ENCODE results near the gene SFT2D1.

Gene SFT2D1

DNA sequence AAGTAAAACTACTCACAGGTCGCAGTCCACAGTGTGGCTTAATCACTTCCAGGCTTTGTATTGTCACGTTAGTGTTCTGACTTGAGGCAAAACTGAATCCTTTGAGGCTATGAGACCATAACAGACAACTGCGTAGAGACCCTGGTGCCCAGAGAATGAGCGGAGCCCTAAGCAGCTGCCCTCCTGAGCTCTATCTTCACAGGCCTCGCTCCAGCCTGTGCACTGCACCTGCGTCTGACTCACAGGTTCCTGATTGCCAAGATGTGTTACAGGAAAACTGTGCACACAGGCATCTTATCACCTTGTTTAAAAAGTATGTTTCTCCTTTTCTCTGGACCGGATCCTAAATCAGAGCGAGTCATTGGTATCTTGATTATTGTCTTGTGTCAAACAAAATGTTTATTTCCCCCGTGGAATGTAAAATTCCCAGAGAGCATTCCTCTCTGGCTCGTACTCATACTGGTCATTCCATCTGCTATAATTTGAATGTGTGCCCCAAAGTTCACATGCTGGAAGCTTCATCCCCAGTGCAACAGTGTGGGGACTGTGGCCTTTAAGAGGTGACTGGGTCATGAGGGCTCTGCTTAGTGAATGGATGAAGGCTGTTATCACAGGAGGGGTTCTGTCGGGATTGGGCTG is 59.8 kb downstream of the SFT2D1 start:
- peaks cover 2% of the 10 kb centered on the region for H3K27me3 ChIP-seq (ENCODE audit: insufficient read depth, low read length)
- H3K36me3 ChIP-seq (ENCODE audit: insufficient read depth, low read length): no peaks in the 10 kb centered on the region
- peaks cover 11% of the 10 kb centered on the region for H3K4me1 ChIP-seq (ENCODE audit: insufficient read depth, low read length)
- no peak overlapping the region for H3K4me3 ChIP-seq (ENCODE audit: low read length)
- no peak overlapping the region for H2AFZ ChIP-seq (ENCODE audit: low read depth, low read length)
- H3K9me3 ChIP-seq (ENCODE audit: low read length): no peaks in the 10 kb centered on the region

DNA sequence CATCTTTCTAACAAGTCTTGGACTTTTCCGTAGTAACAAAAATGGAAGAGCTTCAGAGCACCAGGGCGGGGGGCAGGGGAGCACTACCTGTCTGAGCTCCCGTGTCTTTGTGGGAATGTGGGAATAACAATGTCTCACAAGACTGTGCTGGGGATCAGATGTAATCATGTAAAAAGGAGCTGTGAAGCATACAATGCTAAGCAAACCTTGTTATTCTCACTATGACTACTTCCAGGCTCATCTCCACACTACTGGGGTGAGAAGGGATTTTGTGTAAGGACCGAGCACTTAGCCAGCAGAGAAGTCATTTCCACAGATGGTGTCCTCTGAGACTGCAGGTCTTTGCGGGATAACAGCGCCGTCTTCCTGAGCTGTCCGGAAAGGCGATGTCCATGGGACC is 61.2 kb downstream of the SFT2D1 start:
- peaks cover 2% of the 10 kb centered on the region for H3K27me3 ChIP-seq (ENCODE audit: insufficient read depth, low read length)
- no peaks in the 10 kb centered on the region for H3K9me3 ChIP-seq (ENCODE audit: low read length)
- no peaks in the 10 kb centered on the region for H3K36me3 ChIP-seq (ENCODE audit: insufficient read depth, low read length)
- H2AFZ ChIP-seq (ENCODE audit: low read depth, low read length): no peak overlapping the region
- H3K4me3 ChIP-seq (ENCODE audit: low read length): no peak overlapping the region
- peaks cover 17% of the 10 kb centered on the region for H3K4me1 ChIP-seq (ENCODE audit: insufficient read depth, low read length)

DNA sequence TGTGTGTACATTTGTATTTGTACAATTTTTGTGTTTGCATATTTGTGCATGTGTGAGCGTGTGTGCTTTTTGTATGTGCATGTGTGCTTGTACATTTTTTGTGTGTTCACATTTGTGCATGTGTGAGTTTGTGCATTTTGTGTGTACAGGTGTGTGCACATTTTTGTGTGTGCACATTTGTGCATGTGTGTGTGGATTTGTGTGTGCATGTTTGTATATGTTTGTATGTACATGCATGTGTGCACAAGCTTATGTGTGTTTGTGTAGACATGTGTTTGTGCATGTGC is 63.0 kb downstream of the SFT2D1 start:
- Histone ChIP-seq H3K27me3 (ENCODE audit: insufficient read depth, low read length) (peaks cover 2% of the 10 kb centered on the region), H3K9me3 (ENCODE audit: low read length) (no peaks in the 10 kb centered on the region)

DNA sequence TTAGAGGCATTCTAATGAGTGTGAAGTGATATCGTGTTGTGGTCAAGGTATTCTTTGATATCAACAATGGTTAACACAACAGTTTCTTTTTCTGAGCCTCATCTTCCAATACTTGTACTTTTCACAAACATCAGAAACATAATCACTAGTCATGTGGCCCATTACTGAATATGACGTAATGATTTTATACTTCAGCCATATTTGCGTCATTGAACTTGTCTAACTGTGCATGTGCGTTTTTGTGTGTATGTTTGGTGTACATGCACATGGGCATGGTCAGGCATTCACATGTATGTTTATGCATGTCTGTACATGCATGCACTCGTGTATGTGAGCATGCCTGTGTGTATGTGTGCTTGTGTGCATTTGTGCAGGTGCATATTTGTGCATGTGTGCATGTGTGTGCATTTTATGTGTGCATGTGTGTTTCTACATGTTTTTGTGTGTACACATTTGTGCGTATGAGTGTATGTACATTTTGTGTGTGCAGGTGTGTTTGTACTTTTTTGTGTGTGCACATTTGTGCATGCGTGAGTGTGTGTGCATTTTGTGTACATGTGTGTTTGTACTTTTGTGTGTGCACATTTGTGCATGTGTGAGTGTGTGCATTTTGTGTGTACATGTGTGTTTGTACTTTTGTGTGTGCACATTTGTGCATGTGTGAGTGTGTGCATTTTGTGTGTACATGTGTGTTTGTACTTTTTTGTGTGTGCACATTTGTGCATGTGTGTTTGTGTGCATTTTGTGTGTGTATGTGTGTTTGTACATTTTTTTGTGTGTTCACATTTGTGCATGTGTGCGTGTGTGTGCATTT is 63.6 kb downstream of the SFT2D1 start:
- H3K4me1 ChIP-seq (ENCODE audit: insufficient read depth, low read length): peaks cover 10% of the 10 kb centered on the region
- H3K27me3 ChIP-seq (ENCODE audit: insufficient read depth, low read length): peaks cover 2% of the 10 kb centered on the region
- no peak overlapping the region for H3K4me3 ChIP-seq (ENCODE audit: low read length)
- H3K9me3 ChIP-seq (ENCODE audit: low read length): no peaks in the 10 kb centered on the region
- no peaks in the 10 kb centered on the region for H3K36me3 ChIP-seq (ENCODE audit: insufficient read depth, low read length)
- no peak overlapping the region for H2AFZ ChIP-seq (ENCODE audit: low read depth, low read length)

More for the DNA sequence above, 63.0 kb downstream of the SFT2D1 start:
- Histone ChIP-seq H3K4me1 (ENCODE audit: insufficient read depth, low read length) (peaks cover 10% of the 10 kb centered on the region), H2AFZ (ENCODE audit: low read depth, low read length) (no peak overlapping the region), H3K36me3 (ENCODE audit: insufficient read depth, low read length) (no peaks in the 10 kb centered on the region), H3K4me3 (ENCODE audit: low read length) (no peak overlapping the region)

DNA sequence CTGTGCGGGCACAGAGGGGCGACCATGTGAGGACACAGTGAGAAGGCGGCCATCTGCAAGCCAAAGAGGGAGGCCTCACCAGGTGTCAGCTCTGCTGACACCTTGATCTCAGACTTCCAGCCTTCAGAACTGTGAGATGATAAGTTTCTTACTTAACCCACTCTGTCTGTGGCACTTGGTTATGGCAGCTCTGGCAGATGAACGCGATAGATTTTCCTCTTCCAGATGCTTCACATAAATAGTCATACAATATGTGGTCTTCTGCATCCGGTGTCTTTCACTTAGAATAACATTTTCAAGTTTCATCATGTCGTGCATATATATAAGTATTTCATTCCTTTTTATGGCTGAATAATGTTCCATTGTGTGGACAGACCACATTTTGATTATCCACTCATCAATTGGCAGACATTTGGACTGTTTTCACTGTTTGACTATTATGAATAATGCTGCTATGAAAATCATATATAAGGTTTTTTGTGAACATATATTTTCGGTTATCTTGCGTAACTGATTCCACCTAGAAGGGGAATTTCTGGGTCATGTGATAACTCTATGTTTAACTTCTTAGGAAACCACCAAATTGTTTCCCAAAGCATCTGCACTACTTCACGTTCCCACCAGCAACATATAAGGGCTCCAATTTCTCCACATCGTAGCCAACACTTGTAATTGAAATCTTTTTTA is 64.3 kb downstream of the SFT2D1 start:
- H2AFZ ChIP-seq (ENCODE audit: low read depth, low read length): no peak overlapping the region
- peaks cover 10% of the 10 kb centered on the region for H3K4me1 ChIP-seq (ENCODE audit: insufficient read depth, low read length)
- peaks cover 2% of the 10 kb centered on the region for H3K27me3 ChIP-seq (ENCODE audit: insufficient read depth, low read length)
- no peak overlapping the region for H3K4me3 ChIP-seq (ENCODE audit: low read length)
- no peaks in the 10 kb centered on the region for H3K36me3 ChIP-seq (ENCODE audit: insufficient read depth, low read length)
- no peaks in the 10 kb centered on the region for H3K9me3 ChIP-seq (ENCODE audit: low read length)

DNA sequence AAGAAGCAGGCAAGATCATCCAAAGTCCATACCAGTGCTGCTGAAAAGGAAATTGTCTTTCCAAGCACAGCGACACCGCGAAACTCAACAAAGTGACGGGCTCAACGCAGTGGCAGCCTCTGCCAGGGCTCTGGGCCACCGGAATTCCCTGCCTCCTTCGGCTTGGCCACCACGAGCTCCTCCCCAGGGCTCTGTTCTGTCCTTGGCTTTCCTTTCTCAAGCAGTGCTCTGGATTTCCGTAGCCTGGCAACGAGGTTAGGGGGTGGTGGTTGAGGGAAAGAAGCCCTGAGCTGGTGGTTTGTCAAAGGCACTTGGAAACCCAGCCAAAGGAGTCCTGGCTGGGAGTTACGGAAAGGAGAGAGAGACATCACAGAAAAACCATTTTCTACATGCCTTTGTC is 65.3 kb downstream of the SFT2D1 start:
- Histone ChIP-seq H3K4me3 (ENCODE audit: low read length) (no peak overlapping the region), H2AFZ (ENCODE audit: low read depth, low read length) (no peak overlapping the region), H3K36me3 (ENCODE audit: insufficient read depth, low read length) (no peaks in the 10 kb centered on the region), H3K4me1 (ENCODE audit: insufficient read depth, low read length) (peaks cover 10% of the 10 kb centered on the region), H3K9me3 (ENCODE audit: low read length) (no peaks in the 10 kb centered on the region), H3K27me3 (ENCODE audit: insufficient read depth, low read length) (peaks cover 2% of the 10 kb centered on the region)

DNA sequence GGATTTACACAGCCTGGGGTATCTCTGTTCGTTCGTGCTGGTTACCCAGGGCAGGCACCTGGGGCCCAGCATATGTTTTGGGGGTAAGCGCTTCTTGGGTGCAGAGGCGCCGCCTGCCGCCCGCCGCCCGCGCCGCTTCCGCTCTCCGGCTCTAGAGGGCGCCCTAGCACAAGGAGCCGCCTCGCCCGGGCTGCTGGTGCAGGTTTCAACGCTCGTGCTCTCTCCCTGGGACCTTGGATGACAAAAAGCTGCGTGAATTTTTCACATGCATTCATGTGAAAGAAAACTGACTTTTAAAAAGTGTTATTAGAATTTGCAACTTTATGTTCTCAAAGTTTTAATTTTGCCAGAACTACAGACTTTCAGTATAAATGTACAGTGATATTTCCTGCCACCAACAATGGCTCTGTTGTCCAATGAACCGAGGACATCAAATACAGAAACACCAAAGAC is 66.6 kb downstream of the SFT2D1 start:
- Histone ChIP-seq H3K9me3 (ENCODE audit: low read length) (no peaks in the 10 kb centered on the region), H3K36me3 (ENCODE audit: insufficient read depth, low read length) (no peaks in the 10 kb centered on the region), H2AFZ (ENCODE audit: low read depth, low read length) (no peak overlapping the region)

DNA sequence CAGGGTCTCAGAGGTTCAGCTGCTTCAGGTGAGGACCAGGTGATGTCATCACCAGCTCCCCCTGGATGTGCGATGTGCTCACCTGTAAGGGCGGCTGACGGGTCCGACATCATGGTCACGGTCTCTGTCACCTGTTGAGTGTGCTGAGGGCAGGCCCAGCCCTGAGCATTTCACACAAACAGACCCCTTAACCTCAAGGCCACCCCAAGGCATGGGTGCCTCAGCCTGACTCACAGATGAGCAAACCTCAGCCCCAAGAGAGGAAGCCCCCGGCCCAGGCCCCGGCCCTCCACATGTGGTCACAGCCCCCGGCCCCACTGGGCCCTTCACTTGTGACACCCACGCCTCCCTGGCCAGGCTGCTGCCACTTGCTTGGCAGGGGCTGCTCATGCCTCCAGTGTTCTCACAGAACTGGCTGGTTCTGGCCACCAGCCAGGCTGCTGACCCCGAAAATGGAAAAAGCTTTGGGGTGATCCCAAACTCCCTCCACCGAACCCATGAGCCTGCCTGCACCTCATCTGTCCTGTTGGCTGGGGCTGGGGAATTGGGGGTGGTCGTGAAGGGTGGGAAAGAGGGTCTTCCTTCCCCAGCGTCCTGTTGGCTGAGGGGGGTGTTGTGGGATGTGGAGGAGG is 67.5 kb downstream of the SFT2D1 start:
- peaks cover 10% of the 10 kb centered on the region for H3K4me1 ChIP-seq (ENCODE audit: insufficient read depth, low read length)
- H3K36me3 ChIP-seq (ENCODE audit: insufficient read depth, low read length): no peaks in the 10 kb centered on the region
- no peaks in the 10 kb centered on the region for H3K9me3 ChIP-seq (ENCODE audit: low read length)
- no peak overlapping the region for H2AFZ ChIP-seq (ENCODE audit: low read depth, low read length)
- peaks cover 3% of the 10 kb centered on the region for H3K27me3 ChIP-seq (ENCODE audit: insufficient read depth, low read length)
- no peak overlapping the region for H3K4me3 ChIP-seq (ENCODE audit: low read length)

More for the DNA sequence above, 66.6 kb downstream of the SFT2D1 start:
- H3K4me1 ChIP-seq (ENCODE audit: insufficient read depth, low read length): peaks cover 10% of the 10 kb centered on the region
- H3K27me3 ChIP-seq (ENCODE audit: insufficient read depth, low read length): no peaks in the 10 kb centered on the region
- H3K4me3 ChIP-seq (ENCODE audit: low read length): no peak overlapping the region

DNA sequence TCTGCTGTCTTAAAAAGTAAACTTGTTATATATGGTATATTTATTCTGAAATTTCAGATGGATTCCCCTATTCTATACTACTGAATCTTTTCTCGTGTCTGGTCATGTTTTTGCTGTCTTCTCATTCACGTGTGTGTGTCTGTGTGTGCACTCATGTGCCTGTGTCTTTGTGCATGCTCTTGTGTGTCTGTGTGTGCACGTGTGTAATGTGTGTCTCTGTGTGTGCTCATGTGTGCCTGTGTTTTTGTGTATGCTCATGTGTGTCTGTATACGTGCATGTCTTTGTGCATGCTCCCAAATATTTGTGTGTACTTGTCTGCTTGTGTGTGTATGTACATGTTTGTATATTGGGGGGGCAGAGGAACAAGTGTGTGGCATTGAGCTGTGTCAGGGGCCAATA is 68.2 kb downstream of the SFT2D1 start:
- Histone ChIP-seq H3K4me3 (ENCODE audit: low read length) (no peak overlapping the region), H3K36me3 (ENCODE audit: insufficient read depth, low read length) (no peaks in the 10 kb centered on the region), H3K4me1 (ENCODE audit: insufficient read depth, low read length) (peaks cover 10% of the 10 kb centered on the region), H3K27me3 (ENCODE audit: insufficient read depth, low read length) (peaks cover 7% of the 10 kb centered on the region), H3K9me3 (ENCODE audit: low read length) (no peaks in the 10 kb centered on the region), H2AFZ (ENCODE audit: low read depth, low read length) (no peak overlapping the region)

DNA sequence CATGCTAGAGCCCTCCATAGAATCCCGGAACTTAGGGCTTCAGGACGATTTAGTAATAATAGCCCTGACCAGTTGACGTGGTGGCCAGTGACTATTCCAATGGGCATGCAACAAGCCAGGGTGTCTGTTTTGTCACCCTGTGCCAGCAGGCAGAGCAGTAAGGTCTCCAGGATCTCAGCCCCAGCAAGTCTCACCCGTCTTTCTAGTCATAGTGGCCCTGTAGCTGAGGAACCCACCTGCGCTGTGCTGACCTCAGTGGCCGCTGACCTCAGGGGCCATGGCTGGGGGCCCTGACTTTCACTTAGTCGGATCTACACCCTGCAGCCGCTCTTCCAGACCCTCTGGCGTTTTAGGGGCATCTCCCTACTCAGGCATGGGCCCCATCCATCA is 71.0 kb downstream of the SFT2D1 start:
- Histone ChIP-seq H3K36me3 (ENCODE audit: insufficient read depth, low read length) (no peaks in the 10 kb centered on the region), H3K9me3 (ENCODE audit: low read length) (no peaks in the 10 kb centered on the region), H2AFZ (ENCODE audit: low read depth, low read length) (no peak overlapping the region), H3K27me3 (ENCODE audit: insufficient read depth, low read length) (peaks cover 19% of the 10 kb centered on the region), H3K4me1 (ENCODE audit: insufficient read depth, low read length) (peaks cover 4% of the 10 kb centered on the region), H3K4me3 (ENCODE audit: low read length) (no peak overlapping the region)

DNA sequence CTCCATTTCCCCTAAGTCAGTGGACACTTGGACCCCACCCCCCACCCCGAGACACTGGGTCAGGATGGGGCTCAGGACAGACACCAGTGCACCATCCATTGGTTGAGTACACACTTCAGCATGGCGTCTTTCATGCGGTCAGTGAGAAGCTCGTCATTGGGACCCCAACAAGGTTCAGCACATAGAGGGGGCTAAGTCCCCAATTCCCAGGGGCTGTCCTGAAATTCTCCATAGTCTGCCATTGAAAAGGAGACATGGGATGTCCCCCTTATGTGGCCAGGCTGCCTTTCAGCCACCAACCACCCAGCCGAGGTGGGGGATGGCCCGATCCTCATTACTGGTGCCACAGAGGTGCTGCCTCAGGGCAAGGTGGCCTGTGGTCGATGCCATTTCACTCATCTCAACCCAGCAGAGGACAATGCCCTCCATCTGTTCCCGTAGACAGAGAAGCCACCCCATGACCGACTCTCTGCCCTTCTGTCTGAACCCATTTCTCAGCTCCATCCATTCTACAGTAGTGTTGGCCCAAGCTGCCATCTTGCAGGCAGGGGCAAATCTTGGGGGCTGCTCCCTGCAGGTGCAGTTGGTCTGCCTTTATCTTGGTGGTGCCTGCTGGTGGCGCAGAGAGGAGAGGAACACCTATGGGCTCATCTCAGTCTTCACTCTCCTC is 71.5 kb downstream of the SFT2D1 start:
- H2AFZ ChIP-seq (ENCODE audit: low read depth, low read length): no peak overlapping the region
- H3K4me3 ChIP-seq (ENCODE audit: low read length): no peak overlapping the region
- peaks cover 2% of the 10 kb centered on the region for H3K4me1 ChIP-seq (ENCODE audit: insufficient read depth, low read length)
- no peaks in the 10 kb centered on the region for H3K9me3 ChIP-seq (ENCODE audit: low read length)
- peaks cover 19% of the 10 kb centered on the region for H3K27me3 ChIP-seq (ENCODE audit: insufficient read depth, low read length)
- no peaks in the 10 kb centered on the region for H3K36me3 ChIP-seq (ENCODE audit: insufficient read depth, low read length)

Data from neuron (in vitro differentiated cells).